K562 (cell line): ENCODE data around the gene IGDCC3. TPM values are rescaled to one million over a fixed set of nuclear protein-coding genes. Genes with fewer than 3 reads are reported as not detected.

Experiments used
- ATAC-seq: fragments of 200-7000 bp; cut with Tn5 transposase; 3 replicates; pipeline ENCODE4 v1.9.1; 2020; ENCODE audit warnings: moderate library complexity
- BruUV-seq: library from RNA; stranded (reverse); fragments of 400-500 nt; replicated peaks from 2 replicates; lab custom pipeline; 2021; lab: Mats Ljungman, UMichigan
- CTCF ChIA-PET: fragments of 300-600 bp; formaldehyde crosslinking; extraction: SDS; loops from one replicate; lab custom pipeline; 2021; ENCODE audit warnings: low intra/inter-chr PET ratio; lab: Yijun Ruan, JAX
- POLR2A ChIA-PET: fragments of 300-600, 350-650 bp; sonication (Branson Sonifier 250); formaldehyde crosslinking; extraction: SDS; loops from one replicate; lab custom pipeline; 2021; ENCODE audit warnings: antibody characterized with exemption, inconsistent platforms; lab: Yijun Ruan, JAX
- DNase-seq, 4 experiments: peaks; one replicate each; pipeline versions ENCODE4 v3.0.0 to v3.0.0-alpha.2; 2011 to 2018; ENCODE audit warnings: low spot score in 3 of 4, mixed read lengths in 3 of 4; ENCODE audit errors: extremely low read depth in 1 of 4
- FAIRE-seq: peaks from 2 replicates; lab custom pipeline; 2011; peaks lifted over from hg19 to GRCh38; lab: Jason Lieb, UNC
- H2AFZ ChIP-seq: 2 replicates; pipeline ENCODE4 v1.6.0; 2011; ENCODE audit warnings: low read depth, low read length, control low read depth, inconsistent platforms
- H3K27ac ChIP-seq: fragments of 200-600 bp; 3 replicates; pipeline ENCODE4 v1.8.0; 2011; ENCODE audit warnings: low read depth, mild to moderate bottlenecking, control low read depth, inconsistent platforms, low read length, moderate library complexity, mixed read lengths; ENCODE audit errors: extremely low read depth
- H3K27me3 ChIP-seq, 2 experiments: fragments of 300-600 bp in 1 of 2; 2 replicates in 1 of 2; 3 replicates in 1 of 2; pipeline versions ENCODE4 v1.6.0 to v1.8.0; 2011; ENCODE audit warnings: inconsistent platforms in 2 of 2, low read length in 2 of 2, mild to moderate bottlenecking in 1 of 2, mixed read lengths in 1 of 2, moderate library complexity in 1 of 2; ENCODE audit not compliant: control insufficient read depth in 2 of 2, insufficient read depth in 2 of 2
- H3K36me3 ChIP-seq: fragments of 300-600 bp; 3 replicates; pipeline ENCODE4 v1.8.0; 2011; ENCODE audit warnings: mild to moderate bottlenecking, low read length, inconsistent platforms; ENCODE audit not compliant: control insufficient read depth, insufficient read depth
- H3K4me1 ChIP-seq, 2 experiments: fragments of 200-600 bp in 1 of 2; replicated peaks in 1 of 2; 2 replicates in 1 of 2; 3 replicates in 1 of 2; pipeline versions ENCODE4 v1.5.1 to v1.8.0; 2011; ENCODE audit warnings: inconsistent platforms in 2 of 2, low read length in 2 of 2, mild to moderate bottlenecking in 1 of 2, mixed read lengths in 1 of 2, moderate library complexity in 1 of 2; ENCODE audit not compliant: control insufficient read depth in 2 of 2, insufficient read depth in 2 of 2
- H3K4me2 ChIP-seq: 2 replicates; pipeline ENCODE4 v1.6.1; 2011; ENCODE audit warnings: low read length, control low read depth, inconsistent platforms, mixed read lengths; ENCODE audit not compliant: insufficient read depth
- H3K4me3 ChIP-seq: fragments of 200-600 bp; sonication (generic), shearing (Covaris generic); 2 replicates; pipeline ENCODE4 v1.5.1; 2016; ENCODE audit warnings: control low read depth, inconsistent platforms
- H3K79me2 ChIP-seq: fragments of 200-600 bp; 3 replicates; pipeline ENCODE4 v1.8.0; 2011; ENCODE audit warnings: low read length, inconsistent platforms; ENCODE audit not compliant: control insufficient read depth, insufficient read depth
- H3K9ac ChIP-seq, 2 experiments: 2 replicates each; pipeline versions ENCODE4 v1.6.0 to v1.6.1; 2011; ENCODE audit warnings: low read depth in 2 of 2, low read length in 2 of 2, control low read depth in 1 of 2, inconsistent platforms in 1 of 2, mild to moderate bottlenecking in 1 of 2, mixed read lengths in 1 of 2; ENCODE audit not compliant: insufficient read depth in 1 of 2
- H3K9me1 ChIP-seq: one replicate; pipeline ENCODE4 v1.6.0; 2011; ENCODE audit warnings: inconsistent platforms, mild to moderate bottlenecking, low read length, moderate library complexity; ENCODE audit not compliant: control insufficient read depth, insufficient read depth
- H3K9me3 ChIP-seq: replicated peaks from 2 replicates; pipeline ENCODE4 v1.5.1; 2011; ENCODE audit warnings: low read depth, low read length, inconsistent platforms; ENCODE audit not compliant: control insufficient read depth, insufficient read depth
- H4K20me1 ChIP-seq: replicated peaks from 2 replicates; pipeline ENCODE4 v1.6.1; 2011; ENCODE audit warnings: low read length, inconsistent platforms, mixed read lengths; ENCODE audit not compliant: control insufficient read depth, insufficient read depth
- CHD4 ChIP-seq: fragments of 200-600 bp; sonication (generic); IDR thresholded peaks from 3 replicates; pipeline ENCODE4 v1.6.1; 2012; ENCODE audit warnings: low read depth, mild to moderate bottlenecking, mixed read lengths, low read length, inconsistent platforms; ENCODE audit not compliant: insufficient read depth, insufficient replicate concordance, poor library complexity, severe bottlenecking
- EHMT2 ChIP-seq: fragments of 450-650 bp; IDR thresholded peaks from 2 replicates; pipeline ENCODE4 v1.6.1; 2018; ENCODE audit warnings: antibody characterized with exemption
- EP400 ChIP-seq: fragments of 450-650 bp; IDR thresholded peaks from 2 replicates; pipeline ENCODE4 v1.6.1; 2017; ENCODE audit warnings: antibody characterized with exemption, mild to moderate bottlenecking, moderate library complexity
- GABPB1 ChIP-seq: sonication (generic); formaldehyde crosslinking; IDR thresholded peaks from 2 replicates; pipeline ENCODE4 v1.8.0; 2022; ENCODE audit warnings: mild to moderate bottlenecking, missing genetic modification reagents
- ILK ChIP-seq: fragments of 450-650 bp; IDR thresholded peaks from 2 replicates; pipeline ENCODE4 v1.6.1; 2016; ENCODE audit warnings: missing genetic modification characterization, low read depth, mild to moderate bottlenecking, missing compliant biosample characterization, moderate library complexity, borderline replicate concordance
- MAZ ChIP-seq, 2 experiments: fragments of 450-650 bp in 1 of 2; sonication (generic) in 1 of 2; formaldehyde crosslinking; IDR thresholded peaks in 1 of 2; conservative IDR thresholded peaks in 1 of 2; 2 replicates each; pipeline versions ENCODE4 v1.4.0 to v1.5.0; 2020; ENCODE audit warnings: mild to moderate bottlenecking in 1 of 2, missing genetic modification reagents in 1 of 2
- MIER1 ChIP-seq: fragments of 450-650 bp; IDR thresholded peaks from 2 replicates; pipeline ENCODE4 v1.6.1; 2016; ENCODE audit warnings: antibody characterized with exemption, mild to moderate bottlenecking, low read depth
- NBN ChIP-seq: fragments of 450-650 bp; IDR thresholded peaks from 2 replicates; pipeline ENCODE4 v1.6.1; 2016; ENCODE audit warnings: low read depth, mild to moderate bottlenecking
- PPARD ChIP-seq: fragments of 250-450 bp; sonication (Bioruptor Pico); IDR thresholded peaks from 2 replicates; pipeline ENCODE4 v1.8.0; 2022; ENCODE audit warnings: inconsistent platforms, mild to moderate bottlenecking, moderate library complexity
- SNIP1 ChIP-seq: fragments of 450-650 bp; IDR thresholded peaks from 2 replicates; pipeline ENCODE4 v1.7.1; 2017; ENCODE audit warnings: low read depth, mild to moderate bottlenecking
- TEAD2 ChIP-seq: fragments of 450-650 bp; IDR thresholded peaks from 2 replicates; pipeline ENCODE4 v1.6.1; 2016; ENCODE audit warnings: missing genetic modification characterization, control low read depth, missing compliant biosample characterization
- ZNF280B ChIP-seq: fragments of 250-450 bp; sonication (Bioruptor Pico); IDR thresholded peaks from 2 replicates; pipeline ENCODE4 v1.5.1; 2021; ENCODE audit warnings: mild to moderate bottlenecking
- WGBS: fragments of 100-300 bp; shearing (Covaris generic); methylation state at CpG from one replicate; pipeline ENCODE4 v1.1.6; 2016; ENCODE audit warnings: low coverage, mixed read lengths; ENCODE audit not compliant: insufficient coverage; ENCODE audit errors: missing lambda C conversion rate; 5-methylcytosine and 5-hydroxymethylcytosine counted together
- in situ Hi-C: fragments of 300-500 bp; cut with MboI; formaldehyde crosslinking; loops from 4 replicates; pipeline ENCODE4 v1.15.0; 2018; ENCODE audit warnings: inconsistent platforms, mixed read lengths
- intact Hi-C: fragments of 100-400 bp; cut with micrococcal nuclease; formaldehyde crosslinking; loops from 2 replicates; pipeline ENCODE4 v1.14.2; 2022
- polyA plus RNA-seq, 8 experiments: library from polyadenylated mRNA; depleted of rRNA in 4 of 8; stranded (reverse) in 5 of 8; unstranded in 3 of 8; fragments of >200 nt; fragmentation: Nextera tagmentation in 2 of 8; fragmentation: Illumina TruSeq in 1 of 8; extraction: Ambion mirVana in 2 of 8; extraction: Trizol in 1 of 8; gene quantifications; 2 replicates each; pipeline versions ENCODE4 v1.2.1 to v1.2.3, GENCODE V29; 2011 to 2014; ENCODE audit warnings: inconsistent platforms in 1 of 8, missing spikeins in 1 of 8
- total RNA-seq, 7 experiments: library from RNA; depleted of rRNA in 6 of 7; stranded (reverse); fragments of >200 nt in 6 of 7; fragmentation: Illumina TruSeq in 2 of 7; extraction: Trizol in 2 of 7; gene quantifications; 2 replicates each; pipeline versions ENCODE4 v1.2.1 to v1.2.3, GENCODE V29; 2011 to 2021; ENCODE audit warnings: low replicate concordance in 1 of 7
- TF ChIP-seq, protein P1 (sequence below): sonication (generic); formaldehyde crosslinking; IDR thresholded peaks from 2 replicates; pipeline ENCODE4 v1.5.0; 2020; ENCODE audit warnings: missing genetic modification reagents
- TF ChIP-seq, protein P2 (sequence below): fragments of 150-350 bp; IDR thresholded peaks from 2 replicates; pipeline ENCODE4 v1.6.1; 2014; ENCODE audit warnings: low read depth, mild to moderate bottlenecking, low read length, borderline replicate concordance

IGDCC3 gene
- total and polyA plus RNA-seq, 9 of the 15 experiments (the other 6 are each of a cell fraction or from before 2014, with no cell fraction given), result not detected

GRCh38 chr15:65331811-65332210, 46.0 kb downstream of the IGDCC3 start (continued):
- TF ChIP-seq GABPB1, result no peak
- TF ChIP-seq, protein P1, sequence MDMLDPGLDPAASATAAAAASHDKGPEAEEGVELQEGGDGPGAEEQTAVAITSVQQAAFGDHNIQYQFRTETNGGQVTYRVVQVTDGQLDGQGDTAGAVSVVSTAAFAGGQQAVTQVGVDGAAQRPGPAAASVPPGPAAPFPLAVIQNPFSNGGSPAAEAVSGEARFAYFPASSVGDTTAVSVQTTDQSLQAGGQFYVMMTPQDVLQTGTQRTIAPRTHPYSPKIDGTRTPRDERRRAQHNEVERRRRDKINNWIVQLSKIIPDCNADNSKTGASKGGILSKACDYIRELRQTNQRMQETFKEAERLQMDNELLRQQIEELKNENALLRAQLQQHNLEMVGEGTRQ, result 0 out of 2 replicates have a peak, but pooled peaks have one; percentile 22
- no peak for TF ChIP-seq MAZ (CRISPR knock-in tag; conservative IDR thresholded peaks at IDR 0.05 in 1 of 2, IDR thresholded peaks at IDR 0.05 in 1 of 2)

- H2AFZ ChIP-seq, result no peak overlapping the region
- H3K79me2 ChIP-seq, result no peaks in the 10 kb centered on the region
- 15% methylated on average over 21 of the region's 22 CpGs for WGBS
- intact Hi-C loops (no loop called here), in situ Hi-C loops (no loop called here)
- ChIA-PET CTCF (no interaction called here), POLR2A (interaction anchor here (0.6 to 3.6 kb wide), 3 partner anchors 9 to 26 kb away, joined by 3 to 20 read pairs (median 3); partner anchors contain the start of gene RNU5B-1)
- no TSS peak for BruUV-seq
- H3K4me1 ChIP-seq, result peaks cover 0 to 34% of the 10 kb centered on the region in 2 experiments; a peak in 2 of 5 replicates
- H3K27me3 ChIP-seq, result peaks cover 49 to 73% of the 10 kb centered on the region in 2 experiments
- H3K27ac ChIP-seq, result no peak overlapping the region
- ATAC-seq, result 0 out of 3 replicates have a peak, but pooled peaks have one; percentile 14
- H3K9ac ChIP-seq, result no peak overlapping the region
- H3K9me1 ChIP-seq, result no peaks in the 10 kb centered on the region
- H3K9me3 ChIP-seq, result no peaks in the 10 kb centered on the region
- H4K20me1 ChIP-seq, result peaks cover 9% of the 10 kb centered on the region; the same call in 1 of the 2 replicates
- no peak for FAIRE-seq
- no peaks in the 10 kb centered on the region for H3K36me3 ChIP-seq
- DNase-seq, result no peak
- H3K4me2 ChIP-seq, result no peak overlapping the region
- no peak overlapping the region for H3K4me3 ChIP-seq
- TF ChIP-seq SNIP1, result no peak
- TF ChIP-seq ILK (tag), result no peak
- peak; percentile 68; the same call in 1 of the 2 replicates for TF ChIP-seq EHMT2
- TF ChIP-seq, protein P2, sequence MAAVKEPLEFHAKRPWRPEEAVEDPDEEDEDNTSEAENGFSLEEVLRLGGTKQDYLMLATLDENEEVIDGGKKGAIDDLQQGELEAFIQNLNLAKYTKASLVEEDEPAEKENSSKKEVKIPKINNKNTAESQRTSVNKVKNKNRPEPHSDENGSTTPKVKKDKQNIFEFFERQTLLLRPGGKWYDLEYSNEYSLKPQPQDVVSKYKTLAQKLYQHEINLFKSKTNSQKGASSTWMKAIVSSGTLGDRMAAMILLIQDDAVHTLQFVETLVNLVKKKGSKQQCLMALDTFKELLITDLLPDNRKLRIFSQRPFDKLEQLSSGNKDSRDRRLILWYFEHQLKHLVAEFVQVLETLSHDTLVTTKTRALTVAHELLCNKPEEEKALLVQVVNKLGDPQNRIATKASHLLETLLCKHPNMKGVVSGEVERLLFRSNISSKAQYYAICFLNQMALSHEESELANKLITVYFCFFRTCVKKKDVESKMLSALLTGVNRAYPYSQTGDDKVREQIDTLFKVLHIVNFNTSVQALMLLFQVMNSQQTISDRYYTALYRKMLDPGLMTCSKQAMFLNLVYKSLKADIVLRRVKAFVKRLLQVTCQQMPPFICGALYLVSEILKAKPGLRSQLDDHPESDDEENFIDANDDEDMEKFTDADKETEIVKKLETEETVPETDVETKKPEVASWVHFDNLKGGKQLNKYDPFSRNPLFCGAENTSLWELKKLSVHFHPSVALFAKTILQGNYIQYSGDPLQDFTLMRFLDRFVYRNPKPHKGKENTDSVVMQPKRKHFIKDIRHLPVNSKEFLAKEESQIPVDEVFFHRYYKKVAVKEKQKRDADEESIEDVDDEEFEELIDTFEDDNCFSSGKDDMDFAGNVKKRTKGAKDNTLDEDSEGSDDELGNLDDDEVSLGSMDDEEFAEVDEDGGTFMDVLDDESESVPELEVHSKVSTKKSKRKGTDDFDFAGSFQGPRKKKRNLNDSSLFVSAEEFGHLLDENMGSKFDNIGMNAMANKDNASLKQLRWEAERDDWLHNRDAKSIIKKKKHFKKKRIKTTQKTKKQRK, result no peak
- TF ChIP-seq ZNF280B, result no peak
- no peak for TF ChIP-seq CHD4
- no peak for TF ChIP-seq EP400
- no peak for TF ChIP-seq PPARD (CRISPR knock-in tag)
- peak; percentile 72; the same call in 1 of the 2 replicates for TF ChIP-seq MIER1
- TF ChIP-seq NBN, result no peak
- TF ChIP-seq TEAD2 (tag), result no peak
These were observed 46.7 kb downstream of the IGDCC3 start for GRCh38 chr15:65330934-65331645.
